SK-N-SH treated with all-trans-retinoic acid at 6 μM for 48 hours (cell line): Measurements from ENCODE around the gene PRR12.

Experiments
- CREB5 ChIP-seq: fragments of 250-450 bp; sonication (Bioruptor Pico); IDR thresholded peaks from 2 replicates; pipeline ENCODE4 v1.5.1; 2020; ENCODE audit warnings: low read depth, mild to moderate bottlenecking, moderate library complexity
- CSDC2 ChIP-seq: fragments of 250-450 bp; sonication (Bioruptor Pico); IDR thresholded peaks from 2 replicates; pipeline ENCODE4 v1.5.0; 2020; ENCODE audit warnings: mild to moderate bottlenecking, moderate library complexity
- PATZ1 ChIP-seq: fragments of 250-450 bp; sonication (Bioruptor Pico); IDR thresholded peaks from 2 replicates; pipeline ENCODE4 v1.8.0; 2020; ENCODE audit warnings: mild to moderate bottlenecking, moderate library complexity, borderline replicate concordance
- SNAI2 ChIP-seq: fragments of 250-450 bp; sonication (Bioruptor Pico); IDR thresholded peaks from 2 replicates; pipeline ENCODE4 v1.5.0; 2020; ENCODE audit warnings: mild to moderate bottlenecking, moderate library complexity
- TCF4 ChIP-seq: fragments of 250-450 bp; sonication (Bioruptor Pico); IDR thresholded peaks from 2 replicates; pipeline ENCODE4 v1.8.0; 2021; ENCODE audit warnings: mild to moderate bottlenecking, moderate library complexity, borderline replicate concordance
- TOX ChIP-seq: fragments of 250-450 bp; sonication (Bioruptor Pico); IDR thresholded peaks from 2 replicates; pipeline ENCODE4 v1.8.0; 2021; ENCODE audit warnings: mild to moderate bottlenecking, moderate library complexity, borderline replicate concordance
- ZNF565 ChIP-seq: fragments of 450-650 bp; formaldehyde crosslinking; conservative IDR thresholded peaks from 2 replicates; pipeline ENCODE4 v1.5.0; 2020; ENCODE audit warnings: low read depth, mild to moderate bottlenecking, moderate library complexity
- ZNF8 ChIP-seq: fragments of 450-650 bp; formaldehyde crosslinking; IDR thresholded peaks from 2 replicates; pipeline ENCODE4 v1.5.0; 2020; ENCODE audit warnings: mild to moderate bottlenecking, moderate library complexity

GRCh38 chr19:49653466-49653806 is 62.5 kb downstream of the PRR12 start:
- TF ChIP-seq CSDC2 (CRISPR knock-in tag), result no peak
- no peak for TF ChIP-seq CREB5
- no peak for TF ChIP-seq PATZ1
- no peak for TF ChIP-seq SNAI2
- TF ChIP-seq TCF4 (CRISPR knock-in tag), result no peak
- TF ChIP-seq ZNF565 (CRISPR knock-in tag), result no peak
- TF ChIP-seq ZNF8, result no peak
- TF ChIP-seq TOX (CRISPR knock-in tag), result no peak
